ENCODE measurements around the gene DYNLL2.

- TF ChIP-seq POLR2AphosphoS5 (IDR thresholded peaks at IDR 0.05) (no peak), CTCF (IDR thresholded peaks at IDR 0.05 in 8 of 11, conservative IDR thresholded peaks at IDR 0.05 in 3 of 11) (no peak), POLR2A (IDR thresholded peaks at IDR 0.05) (no peak)
Observed at GRCh38 chr17:58065238-58065637, 18.0 kb upstream of the DYNLL2 start.

All from spleen (tissue), 7 donors.